Heart left ventricle (tissue), 16 donors: ENCODE measurements around the gene ATXN7L1. TPM values are rescaled to one million over a fixed set of nuclear protein-coding genes. Genes with fewer than 3 reads are reported as not detected.

ENCODE experiments used
- ATAC-seq, 4 donors: fragments of 200-7000 bp; cut with Tn5 transposase; one replicate each; pipeline ENCODE4 v1.9.1; 2020 to 2022; ENCODE audit warnings: moderate library complexity in 4 of 4, mild to moderate bottlenecking in 3 of 4, moderate number of reproducible peaks in 1 of 4
- DNase-seq, 5 donors: peaks; one replicate each; pipeline ENCODE4 v3.0.0-alpha.2; 2020
- H3K27ac ChIP-seq, 12 donors: fragments of 200-600 bp; sonication (generic) in 4 of 12; one replicate each; pipeline versions ENCODE4 v1.5.0 to v1.8.0; 2016 to 2022; ENCODE audit warnings: mild to moderate bottlenecking in 2 of 12
- H3K27me3 ChIP-seq, 9 donors: fragments of 200-600 bp; sonication (generic) in 2 of 9; one replicate each; pipeline versions ENCODE4 v1.5.1 to v1.8.0; 2016 to 2022; ENCODE audit warnings: mild to moderate bottlenecking in 3 of 9
- H3K36me3 ChIP-seq, 9 donors: fragments of 200-600 bp; sonication (generic) in 2 of 9; one replicate each; pipeline versions ENCODE4 v1.5.0 to v1.8.0; 2018 to 2022; ENCODE audit warnings: mild to moderate bottlenecking in 2 of 9
- H3K4me1 ChIP-seq, 12 donors: fragments of 200-600 bp; sonication (generic) in 4 of 12; one replicate each; pipeline versions ENCODE4 v1.5.0 to v1.8.0; 2016 to 2022; ENCODE audit warnings: mild to moderate bottlenecking in 3 of 12
- H3K4me3 ChIP-seq, 12 donors: fragments of 200-600 bp; sonication (generic) in 4 of 12; one replicate each; pipeline versions ENCODE4 v1.5.0 to v1.8.0; 2017 to 2022; ENCODE audit warnings: mild to moderate bottlenecking in 9 of 12, moderate library complexity in 4 of 12
- H3K9me3 ChIP-seq, 12 donors: fragments of 200-600 bp; sonication (generic) in 4 of 12; one replicate each; pipeline versions ENCODE4 v1.5.0 to v1.8.0; 2016 to 2022; ENCODE audit warnings: mild to moderate bottlenecking in 1 of 12
- CTCF ChIP-seq, 12 donors: fragments of 200-600 bp; sonication (generic) in 4 of 12; IDR thresholded peaks; one replicate each; pipeline versions ENCODE4 v1.5.0 to v1.8.0; 2018 to 2022; ENCODE audit warnings: antibody characterized with exemption in 12 of 12, mild to moderate bottlenecking in 5 of 12
- POLR2A ChIP-seq, 2 donors: fragments of 450-650 bp; IDR thresholded peaks; one replicate each; pipeline ENCODE4 v1.6.1; 2017; ENCODE audit warnings: antibody characterized with exemption in 2 of 2, mild to moderate bottlenecking in 2 of 2, moderate library complexity in 2 of 2
- whole genome bisulfite sequencing, 4 donors: extraction: QIAGEN DNeasy Blood & Tissue Kit in 2 of 4; methylation state at CpG; one replicate each; pipeline versions ENCODE4 v1.1.5 to v1.1.7; 2013 to 2018; 5-methylcytosine and 5-hydroxymethylcytosine counted together
- intact Hi-C, 10 donors: fragments of 100-400 bp; cut with DNase I; formaldehyde crosslinking; loops; one replicate each; pipeline versions ENCODE4 v1.11.1 to v1.14.2; 2022
- polyA plus RNA-seq, 2 donors: library from polyadenylated mRNA; stranded (reverse); fragments of 200-250 nt; gene quantifications; one replicate each; pipeline ENCODE4 v1.2.3, GENCODE V29; 2013
- total RNA-seq, 9 donors: library from RNA; depleted of rRNA in 2 of 9; stranded (reverse); fragments of >200 nt in 2 of 9; fragmentation: NEBNext Ultra II Directional in 3 of 9; extraction: Animal tissue kit (Norgen Biotek cat#: 25700) in 3 of 9; gene quantifications; one replicate each; pipeline versions ENCODE4 v1.1.0 to v1.2.4, GENCODE V29; 2016 to 2023
- donor health status: ischemic (EF 13 %, LVEDD 7.1; RV severe dilation, severe dysfunction).
- donor health status: healthy with polysubstance abuse.
- donor health status: DM: no; HTN: yes; CAD: no.
- donor health status: DM: no; HTN: no; CAD: no.
- donor health status: ischemic (EF 25% LVEDD 6.9; RV normal size, moderate dysfunction).
- donor health status: ischemic (EF 25% LVEDD 5.7; RV mildly dilated, moderate dysfunction).
- donor health status: healthy.
- donor health status: DM: yes; HTN: yes; CAD: no.
- donor health status: ischemic (EF 35%, LVEDD 5.7; RV mildly dilated, moderate dysfunction).
- donor health status: nonischemic (EF 11% LVEDD 7.7; RV severe dilation, severe dysfunction).
- donor health status: DM: yes; HTN: yes; CAD: no.
- donor health status: PGD.
- donor health status: ischemic (EF 29% LVEDD 5.4; RV normal size, mild dysfunction).
- donor health status: nonischemic (EF 23%, LVEDD 6.1; RV moderate dilation, normal function).

ATXN7L1 gene
- total and polyA plus RNA-seq, 11 donors, result 2.0 to 10.6 (median 3.6) TPM

DNA sequence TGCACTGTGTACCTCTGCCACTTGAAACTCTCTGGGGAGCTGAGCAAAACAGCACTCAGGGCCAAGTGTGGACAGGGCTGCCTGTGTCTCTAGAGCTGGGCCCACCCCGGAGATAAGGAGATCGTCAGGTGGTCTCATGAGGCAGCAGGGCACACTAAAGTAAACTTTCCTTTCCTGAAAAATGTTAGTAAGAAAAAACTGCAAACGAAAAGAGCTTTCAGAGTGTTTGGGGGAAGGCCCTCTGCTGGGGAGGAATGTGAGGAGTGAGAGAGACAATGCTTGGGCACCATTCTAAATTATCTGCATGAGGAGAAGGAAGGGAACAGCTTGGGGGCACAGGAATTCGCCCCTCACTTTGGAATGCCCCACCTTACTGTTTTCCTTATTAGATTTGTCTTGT lies 127.7 kb downstream of the ATXN7L1 start:
- no peaks in the 10 kb centered on the region for H3K27me3 ChIP-seq
- ATAC-seq, result no peak
- H3K4me1 ChIP-seq, result no peaks in the 10 kb centered on the region
- peaks cover 0 to 25% (median 0%) of the 10 kb centered on the region in 9 donors for H3K36me3 ChIP-seq
- no peak for DNase-seq
- TF ChIP-seq CTCF (IDR thresholded peaks at IDR 0.05), result no peak
- TF ChIP-seq POLR2A (IDR thresholded peaks at IDR 0.05), result no peak
- WGBS, 4 donors, result 63 to 70% (median 66%) methylated on average over 4 of the region's 4 CpGs
- no peaks in the 10 kb centered on the region for H3K9me3 ChIP-seq
- intact Hi-C loops, result no loop called here
- no peak overlapping the region for H3K27ac ChIP-seq
- H3K4me3 ChIP-seq, result no peak overlapping the region

GRCh38 chr7:105745681-105746330 lies 130.6 kb downstream of the ATXN7L1 start:
- DNase-seq (no peak), ATAC-seq (no peak)
- H3K4me1 ChIP-seq, result peaks cover 0 to 7% (median 0%) of the 10 kb centered on the region in 12 donors
- 88 to 92% (median 92%) methylated on average over 7 of the region's 7 CpGs for WGBS, 4 donors
- no peaks in the 10 kb centered on the region for H3K9me3 ChIP-seq
- H3K36me3 ChIP-seq, result peaks cover 0 to 12% (median 0%) of the 10 kb centered on the region in 9 donors
- no peak for TF ChIP-seq CTCF (IDR thresholded peaks at IDR 0.05)
- no peak for TF ChIP-seq POLR2A (IDR thresholded peaks at IDR 0.05)
- no peaks in the 10 kb centered on the region for H3K27me3 ChIP-seq
- H3K27ac ChIP-seq, result no peak overlapping the region
- intact Hi-C loops, result no loop called here
- H3K4me3 ChIP-seq, result no peak overlapping the region

DNA sequence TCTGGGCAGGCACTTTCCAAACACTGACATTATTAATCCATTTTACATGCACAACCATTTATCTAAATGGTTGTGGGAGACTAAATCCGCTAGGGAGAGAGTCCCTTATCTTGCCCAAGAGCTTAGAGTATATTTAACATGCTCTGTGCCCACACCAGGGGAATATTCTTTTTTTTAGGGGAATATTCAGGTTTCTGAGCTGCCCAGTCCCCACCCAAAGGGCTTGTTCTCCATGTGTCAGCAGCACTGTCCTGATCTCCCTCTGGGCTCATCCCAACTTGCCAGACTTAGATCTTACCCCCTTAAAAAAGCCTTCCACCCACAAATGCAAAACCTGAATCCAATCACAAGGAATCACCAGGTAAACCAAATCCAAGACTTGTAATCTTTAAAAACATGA lies 132.1 kb downstream of the ATXN7L1 start:
- intact Hi-C loops, result no loop called here
- no peak overlapping the region for H3K27ac ChIP-seq
- H3K27me3 ChIP-seq, result no peaks in the 10 kb centered on the region
- no peak overlapping the region for H3K4me3 ChIP-seq
- H3K36me3 ChIP-seq, result no peaks in the 10 kb centered on the region
- DNase-seq (no peak), ATAC-seq (no peak)
- H3K9me3 ChIP-seq, result no peaks in the 10 kb centered on the region
- TF ChIP-seq POLR2A (IDR thresholded peaks at IDR 0.05) (no peak), CTCF (IDR thresholded peaks at IDR 0.05) (no peak)
- WGBS, 4 donors, result 96 to 100% (median 98%) methylated on average over 1 of the region's 1 CpG
- peaks cover 0 to 7% (median 0%) of the 10 kb centered on the region in 12 donors for H3K4me1 ChIP-seq

DNA sequence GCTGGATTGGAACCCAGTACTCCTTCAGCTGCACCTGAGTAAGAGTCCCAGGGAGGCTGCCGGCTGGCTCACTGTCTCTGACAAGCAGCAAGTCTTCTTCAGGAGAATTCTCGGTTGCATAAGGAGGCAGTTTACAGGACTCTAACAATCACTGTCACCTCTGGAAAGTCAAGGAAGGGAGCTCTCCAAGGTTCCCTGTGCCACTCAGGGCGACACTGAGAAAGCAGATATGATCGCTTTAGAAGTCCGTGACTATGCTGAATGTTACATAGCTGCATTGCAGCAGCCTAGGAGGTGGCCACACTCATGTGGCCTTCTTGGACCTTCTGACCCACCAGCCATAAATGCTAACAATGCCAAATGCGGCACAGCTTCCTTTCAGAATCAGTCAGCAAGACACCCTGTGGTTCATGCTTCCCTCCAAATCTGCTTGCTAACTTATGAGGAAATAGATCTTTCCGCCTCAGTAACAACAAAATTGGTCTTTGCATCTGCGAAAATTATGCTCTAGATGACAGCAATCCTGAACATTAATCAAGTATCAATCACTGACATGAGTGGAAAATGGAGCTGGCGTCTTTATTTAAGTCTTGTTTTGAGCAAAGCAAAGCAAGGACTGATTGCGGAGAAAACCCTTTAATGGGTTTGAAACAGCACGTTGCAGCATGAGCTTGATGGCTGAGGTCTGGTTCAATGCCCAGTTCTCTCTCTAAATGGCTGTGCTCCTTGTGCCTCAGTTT lies 132.9 kb downstream of the ATXN7L1 start:
- 88 to 91% (median 90%) methylated on average over 9 to 11 of the region's 11 CpGs for WGBS, 4 donors
- H3K27me3 ChIP-seq, result no peaks in the 10 kb centered on the region
- ATAC-seq (peak in 2 of 4 donors; percentile 38 to 53), DNase-seq (no peak)
- peaks cover 0 to 7% (median 0%) of the 10 kb centered on the region in 12 donors for H3K4me1 ChIP-seq
- intact Hi-C loops, result no loop called here
- H3K4me3 ChIP-seq, result no peak overlapping the region
- no peak overlapping the region for H3K27ac ChIP-seq
- H3K9me3 ChIP-seq, result no peaks in the 10 kb centered on the region
- TF ChIP-seq POLR2A (IDR thresholded peaks at IDR 0.05), result no peak
- TF ChIP-seq CTCF (IDR thresholded peaks at IDR 0.05), result no peak
- H3K36me3 ChIP-seq, result no peaks in the 10 kb centered on the region
